GM18861 (cell line): Measurements from ENCODE around the gene CDCP1.
A peak's percentile ranks its signal among the peaks of the same experiment; 100 is the strongest.

ENCODE experiments used
- ATAC-seq: cut with Tn5 transposase; IDR thresholded peaks from one replicate; pipeline ENCODE4 v1.9.1; 2021; ENCODE audit not compliant: unreplicated experiment

The CDCP1 gene

GRCh38 chr3:45118615-45119071, 27.5 kb downstream of the CDCP1 start:
- no peak for ATAC-seq

- ATAC-seq: no peak
Measured at GRCh38 chr3:45116350-45116749, 29.8 kb downstream of the CDCP1 start.

- ATAC-seq: no peak
Measured at GRCh38 chr3:45113625-45114050, 32.5 kb downstream of the CDCP1 start.

GRCh38 chr3:45112939-45113338, 33.2 kb downstream of the CDCP1 start:
- ATAC-seq: no peak

- no peak for ATAC-seq
Measured at GRCh38 chr3:45110509-45110833, 35.7 kb downstream of the CDCP1 start.

GRCh38 chr3:45109771-45110508, 36.2 kb downstream of the CDCP1 start:
- ATAC-seq: peak; percentile 45

GRCh38 chr3:45106874-45107273, 39.3 kb downstream of the CDCP1 start:
- ATAC-seq: no peak

- ATAC-seq: no peak
Measured at GRCh38 chr3:45105855-45106671, 40.1 kb downstream of the CDCP1 start.

- ATAC-seq: no peak
Measured at GRCh38 chr3:45104715-45105711, 41.2 kb downstream of the CDCP1 start.

- no peak for ATAC-seq
Measured at GRCh38 chr3:45103753-45104714, 42.1 kb downstream of the CDCP1 start.

- no peak for ATAC-seq
Measured at GRCh38 chr3:45103334-45103733, 42.8 kb downstream of the CDCP1 start.

GRCh38 chr3:45100981-45101407, 45.2 kb downstream of the CDCP1 start:
- no peak for ATAC-seq

- ATAC-seq: no peak
Measured at GRCh38 chr3:45098310-45098709, 47.9 kb downstream of the CDCP1 start.

- no peak for ATAC-seq
Measured at GRCh38 chr3:45097296-45097883, 48.8 kb downstream of the CDCP1 start.

- ATAC-seq: no peak
Measured at GRCh38 chr3:45095916-45096526, 50.2 kb downstream of the CDCP1 start.

GRCh38 chr3:45093176-45093575, 53.0 kb downstream of the CDCP1 start:
- ATAC-seq: no peak

- no peak for ATAC-seq
Measured at GRCh38 chr3:45092132-45093031, 53.8 kb downstream of the CDCP1 start.

GRCh38 chr3:45090855-45091254, 55.3 kb downstream of the CDCP1 start:
- no peak for ATAC-seq
